Stimulated activated CD8-positive, alpha-beta memory T cell treated with anti-CD3 and anti-CD28 coated beads, Interleukin-2, amount 100 ng/mL, for 1 hour (primary cell): ENCODE results near the gene ARL5A.
A peak's percentile ranks its signal among the peaks of the same experiment; 100 is the strongest.
"Not testable (repeated sequence)": the region's sequence is repeated elsewhere in the genome, so short reads cannot be mapped to it uniquely, and the experiment has no call there.

Source experiments
- DNase-seq, 2 donors: peaks; one replicate each; pipeline ENCODE4 v3.0.0-alpha.2; 2020; ENCODE audit warnings: low read depth in 2 of 2

Gene ARL5A

GRCh38 chr2:151828143-151828889, at the start of gene ARL5A:
Gene ARL5A, minus strand, starts transcription at chr2:151828421. Its CDS starts 245 bp downstream, at chr2:151828176.
- DNase-seq, result peak; percentile 89 to 93

GRCh38 chr2:151875631-151876030, 47.4 kb upstream of the ARL5A start:
- not testable (repeated sequence) for DNase-seq

GRCh38 chr2:151872463-151872862, 44.2 kb upstream of the ARL5A start:
- DNase-seq, result no peak

- DNase-seq, result no peak
Observed at GRCh38 chr2:151869291-151869690, 41.1 kb upstream of the ARL5A start.

- DNase-seq, result no peak
Observed at GRCh38 chr2:151862700-151863099, 34.5 kb upstream of the ARL5A start.

GRCh38 chr2:151861174-151861573, 33.0 kb upstream of the ARL5A start:
- DNase-seq, result no peak

- no peak for DNase-seq
Observed at GRCh38 chr2:151860613-151861146, 32.5 kb upstream of the ARL5A start.

GRCh38 chr2:151860210-151860609, 32.0 kb upstream of the ARL5A start:
- DNase-seq, result no peak

- no peak for DNase-seq
Observed at GRCh38 chr2:151857650-151858049, 29.4 kb upstream of the ARL5A start.

GRCh38 chr2:151855111-151855510, 26.9 kb upstream of the ARL5A start:
- DNase-seq, result no peak

- DNase-seq, result no peak
Observed at GRCh38 chr2:151853070-151853758, 25.0 kb upstream of the ARL5A start.

GRCh38 chr2:151852260-151853069, 24.2 kb upstream of the ARL5A start:
- no peak for DNase-seq

GRCh38 chr2:151851761-151852160, 23.5 kb upstream of the ARL5A start:
- no peak for DNase-seq

GRCh38 chr2:151849413-151850010, 21.3 kb upstream of the ARL5A start:
- DNase-seq, result no peak

GRCh38 chr2:151845884-151846283, 17.7 kb upstream of the ARL5A start:
- DNase-seq, result no peak

GRCh38 chr2:151845481-151845880, 17.3 kb upstream of the ARL5A start:
- DNase-seq, result no peak

- no peak for DNase-seq
Observed at GRCh38 chr2:151844211-151844896, 16.1 kb upstream of the ARL5A start.

GRCh38 chr2:151843691-151844061, 15.5 kb upstream of the ARL5A start:
- DNase-seq, result no peak

- DNase-seq, result no peak
Observed at GRCh38 chr2:151842830-151843690, 14.8 kb upstream of the ARL5A start.

- DNase-seq, result no peak
Observed at GRCh38 chr2:151841047-151841424, 12.8 kb upstream of the ARL5A start.
